Lower leg skin (tissue), 3 donors: Measurements from ENCODE around the gene KCNIP4.

Experiments used
- CTCF ChIP-seq, 3 donors: fragments of 450-650 bp; IDR thresholded peaks; one replicate each; pipeline ENCODE4 v1.5.1; 2016; ENCODE audit warnings: antibody characterized with exemption in 3 of 3, mild to moderate bottlenecking in 3 of 3, moderate library complexity in 2 of 3
- POLR2A ChIP-seq, 2 donors: fragments of 450-650 bp; IDR thresholded peaks; one replicate each; pipeline ENCODE4 v1.6.1; 2016 to 2017; ENCODE audit warnings: antibody characterized with exemption in 2 of 2, mild to moderate bottlenecking in 1 of 2, moderate library complexity in 1 of 2

- TF ChIP-seq POLR2A (IDR thresholded peaks at IDR 0.05) (no peak), CTCF (IDR thresholded peaks at IDR 0.05) (no peak)
Measured at GRCh38 chr4:21765810-21766407, 182.7 kb downstream of the KCNIP4 start.
